OCI-LY3 (cell line): Measurements from ENCODE around the gene CABP2.

Experiments used
- H2AFZ ChIP-seq: fragments of 200-600, 300-600 bp; shearing (Covaris generic); 2 replicates; pipeline ENCODE4 v1.6.0; 2014; ENCODE audit warnings: antibody characterized with exemption, low read depth, low read length
- H3K27ac ChIP-seq: fragments of 200-600, 300-600 bp; sonication (generic); 2 replicates; pipeline ENCODE4 v1.5.1; 2014; ENCODE audit warnings: mild to moderate bottlenecking, low read length, moderate library complexity, mixed read lengths
- H3K27me3 ChIP-seq: fragments of 200-600, 300-600 bp; sonication (generic); 2 replicates; pipeline ENCODE4 v1.6.1; 2014; ENCODE audit warnings: low read depth, low read length, mixed read lengths
- H3K36me3 ChIP-seq: fragments of 200-600, 300-600 bp; sonication (generic); replicated peaks from 2 replicates; pipeline ENCODE3; 2014; ENCODE audit warnings: low read depth, low read length, mixed read lengths
- H3K4me1 ChIP-seq: fragments of 300-600, 200-600 bp; sonication (generic); 2 replicates; pipeline ENCODE4 v1.6.1; 2014; ENCODE audit warnings: low read length, mixed read lengths
- H3K4me2 ChIP-seq: fragments of 200-600, 300-600 bp; sonication (generic); 2 replicates; pipeline ENCODE4 v1.6.1; 2014; ENCODE audit warnings: low read length, mixed read lengths
- H3K4me3 ChIP-seq: fragments of 300-600, 200-600 bp; sonication (generic); 2 replicates; pipeline ENCODE4 v1.5.1; 2014; ENCODE audit warnings: antibody characterized with exemption, mild to moderate bottlenecking, low read length, moderate library complexity
- H3K79me2 ChIP-seq: fragments of 300-600, 200-600 bp; shearing (Covaris generic); 2 replicates; pipeline ENCODE4 v1.6.1; 2014; ENCODE audit warnings: mild to moderate bottlenecking, low read length, mixed read lengths
- H3K9ac ChIP-seq: fragments of 300-600, 200-600 bp; shearing (Covaris generic); 2 replicates; pipeline ENCODE4 v1.6.0; 2014; ENCODE audit warnings: mild to moderate bottlenecking, low read length, moderate library complexity
- H3K9me3 ChIP-seq: fragments of 200-600, 300-600 bp; shearing (Covaris generic); 2 replicates; pipeline ENCODE4 v1.6.1; 2014; ENCODE audit warnings: low read length, mixed read lengths; ENCODE audit not compliant: insufficient read depth
- H4K20me1 ChIP-seq: fragments of 200-600, 300-600 bp; sonication (generic); 2 replicates; pipeline ENCODE4 v1.6.1; 2016; ENCODE audit warnings: low read length, mixed read lengths; ENCODE audit not compliant: insufficient read depth
- EZH2phosphoT487 ChIP-seq: fragments of 200-600 bp; shearing (Covaris generic); IDR thresholded peaks from 2 replicates; pipeline ENCODE4 v1.6.1; 2018; ENCODE audit warnings: antibody characterized with exemption, mixed run types, low read depth
- TF ChIP-seq, protein P1 (sequence below): fragments of 200-600, 300-600 bp; sonication (generic); IDR thresholded peaks from 2 replicates; pipeline ENCODE4 v1.5.1; 2014; ENCODE audit warnings: antibody characterized with exemption, low read length, low read depth

The CABP2 gene

GRCh38 chr11:67507864-67508485 is 15.3 kb downstream of the CABP2 start, which contains the start of gene CDK2AP2:
Gene CDK2AP2, minus strand, starts transcription at chr11:67508162. Its CDS starts 80 bp downstream, at chr11:67508082.
- H2AFZ ChIP-seq = peak within 1 kb of the TSS; percentile 86
- peak within 1 kb of the TSS; percentile 95 for H3K4me2 ChIP-seq
- H3K4me3 ChIP-seq = peak within 1 kb of the TSS; percentile 82
- H3K4me1 ChIP-seq = peaks cover 30% of the 10 kb centered on the region
- H3K9me3 ChIP-seq = no peaks in the 10 kb centered on the region
- peaks cover 26% of the 10 kb centered on the region for H3K79me2 ChIP-seq
- H3K9ac ChIP-seq = peak within 1 kb of the TSS; percentile 74
- H3K36me3 ChIP-seq = peaks cover 2% of the 10 kb centered on the region
- no peak for TF ChIP-seq EZH2phosphoT487
- TF ChIP-seq, protein P1, sequence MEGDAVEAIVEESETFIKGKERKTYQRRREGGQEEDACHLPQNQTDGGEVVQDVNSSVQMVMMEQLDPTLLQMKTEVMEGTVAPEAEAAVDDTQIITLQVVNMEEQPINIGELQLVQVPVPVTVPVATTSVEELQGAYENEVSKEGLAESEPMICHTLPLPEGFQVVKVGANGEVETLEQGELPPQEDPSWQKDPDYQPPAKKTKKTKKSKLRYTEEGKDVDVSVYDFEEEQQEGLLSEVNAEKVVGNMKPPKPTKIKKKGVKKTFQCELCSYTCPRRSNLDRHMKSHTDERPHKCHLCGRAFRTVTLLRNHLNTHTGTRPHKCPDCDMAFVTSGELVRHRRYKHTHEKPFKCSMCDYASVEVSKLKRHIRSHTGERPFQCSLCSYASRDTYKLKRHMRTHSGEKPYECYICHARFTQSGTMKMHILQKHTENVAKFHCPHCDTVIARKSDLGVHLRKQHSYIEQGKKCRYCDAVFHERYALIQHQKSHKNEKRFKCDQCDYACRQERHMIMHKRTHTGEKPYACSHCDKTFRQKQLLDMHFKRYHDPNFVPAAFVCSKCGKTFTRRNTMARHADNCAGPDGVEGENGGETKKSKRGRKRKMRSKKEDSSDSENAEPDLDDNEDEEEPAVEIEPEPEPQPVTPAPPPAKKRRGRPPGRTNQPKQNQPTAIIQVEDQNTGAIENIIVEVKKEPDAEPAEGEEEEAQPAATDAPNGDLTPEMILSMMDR = no peak
- peak within 1 kb of the TSS; percentile 73 for H3K27ac ChIP-seq
- peaks cover 3% of the 10 kb centered on the region; the same call in 1 of the 2 replicates for H3K27me3 ChIP-seq
- H4K20me1 ChIP-seq = peaks cover 11% of the 10 kb centered on the region

DNA sequence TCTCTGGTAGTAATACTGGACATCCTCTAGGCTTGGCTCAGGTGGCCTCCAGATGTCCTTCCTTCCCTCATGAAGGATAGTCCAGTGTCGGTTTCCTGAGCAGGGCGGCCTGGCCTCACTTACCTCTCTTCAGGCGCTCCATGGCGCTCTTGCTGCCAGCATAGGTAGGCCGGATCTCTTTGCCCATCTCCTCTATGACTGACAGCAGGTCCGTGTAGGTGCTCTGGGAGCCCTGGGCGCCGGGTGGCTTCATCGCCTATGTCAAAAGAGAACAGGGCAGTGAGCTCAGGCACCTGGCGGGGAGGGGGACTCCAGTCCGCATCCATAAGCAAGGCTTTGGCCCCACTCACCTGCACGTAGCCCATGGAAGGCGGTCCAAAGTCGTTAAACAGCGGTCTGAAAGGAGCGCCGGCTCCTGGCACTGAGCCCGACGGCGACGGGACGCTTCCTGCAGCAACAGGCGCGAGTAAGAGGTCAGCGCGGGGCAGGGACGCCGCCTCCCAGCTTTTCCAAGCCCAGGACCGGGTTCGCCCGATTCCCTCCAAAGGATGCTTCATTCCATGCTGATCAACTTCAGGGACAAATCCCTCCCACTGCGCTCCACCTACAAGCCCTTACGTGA is 15.9 kb downstream of the CABP2 start:
- Histone ChIP-seq H3K4me3 (peak overlapping the region; percentile 82), H3K27ac (peak overlapping the region; percentile 70), H3K9ac (peak overlapping the region; percentile 68), H2AFZ (no peak overlapping the region; the same call in 1 of the 2 replicates), H4K20me1 (peaks cover 17% of the 10 kb centered on the region), H3K79me2 (peaks cover 26% of the 10 kb centered on the region), H3K36me3 (peaks cover 8% of the 10 kb centered on the region), H3K4me1 (peaks cover 30% of the 10 kb centered on the region), H3K27me3 (no peaks in the 10 kb centered on the region), H3K4me2 (peak overlapping the region; percentile 93), H3K9me3 (no peaks in the 10 kb centered on the region)
- TF ChIP-seq EZH2phosphoT487 = no peak
- TF ChIP-seq, protein P1 = no peak

- peak overlapping the region; percentile 70 for H3K27ac ChIP-seq
- H3K9ac ChIP-seq = peak overlapping the region; percentile 68
- peaks cover 30% of the 10 kb centered on the region for H3K4me1 ChIP-seq
- H3K27me3 ChIP-seq = no peaks in the 10 kb centered on the region
- no peak overlapping the region for H2AFZ ChIP-seq
- peak overlapping the region; percentile 82 for H3K4me3 ChIP-seq
- H3K79me2 ChIP-seq = peaks cover 26% of the 10 kb centered on the region
- peaks cover 23% of the 10 kb centered on the region for H4K20me1 ChIP-seq
- peak overlapping the region; percentile 93 for H3K4me2 ChIP-seq
- TF ChIP-seq EZH2phosphoT487 = no peak
- TF ChIP-seq, protein P1 = no peak; the same call in 1 of the 2 replicates
- H3K9me3 ChIP-seq = no peaks in the 10 kb centered on the region
- H3K36me3 ChIP-seq = peaks cover 16% of the 10 kb centered on the region
Observed at GRCh38 chr11:67506426-67507051, 16.7 kb downstream of the CABP2 start.
